ENCODE data around the gene NSA2. TPM values are rescaled to one million over a fixed set of nuclear protein-coding genes. Genes with fewer than 3 reads are reported as not detected.
A peak's percentile ranks its signal among the peaks of the same experiment; 100 is the strongest.

Gene NSA2
- total RNA-seq, 1 experiment from 2014 or later, result 108 TPM

DNA sequence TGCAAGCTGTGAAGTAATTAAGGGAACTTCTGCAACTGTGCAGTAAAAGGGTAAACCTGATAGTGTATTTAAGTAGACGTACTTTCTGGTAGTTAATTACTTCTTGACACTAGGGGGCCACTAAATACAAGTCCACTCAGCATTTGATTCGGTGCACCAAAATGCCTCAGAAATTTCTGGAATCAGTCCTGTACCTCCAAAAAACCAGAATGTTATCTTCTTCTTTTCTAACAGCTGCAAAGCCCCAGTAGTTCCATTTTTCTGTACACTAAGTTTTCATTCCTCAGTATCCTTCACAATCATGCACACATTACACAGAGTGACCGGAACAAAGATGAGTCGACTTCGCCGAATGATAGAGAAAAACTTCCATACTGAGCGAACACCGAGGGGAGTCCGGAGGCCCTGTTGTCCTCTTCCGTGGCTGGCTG, 616 bp upstream of the NSA2 start:
- TF ChIP-seq CTCF (IDR thresholded peaks at IDR 0.05 in 2 of 3, conservative IDR thresholded peaks at IDR 0.05 in 1 of 3; ENCODE audit: borderline replicate concordance in 1 of 3, insufficient read depth in 1 of 3, low read depth in 2 of 3, low read length in 2 of 3) (peak; percentile 30 to 69 (median 42); a peak in 5 of 6 replicates), RAD21 (IDR thresholded peaks at IDR 0.05; ENCODE audit: low read depth) (peak; percentile 44; the same call in 1 of the 2 replicates), CEBPB (IDR thresholded peaks at IDR 0.05; ENCODE audit: low read depth) (no peak)
- H3K27ac ChIP-seq (ENCODE audit: low read depth, low read length), result peak overlapping the region; percentile 70
- ChIA-PET POLR2A (interaction anchor here (1.2 kb wide), 1 partner anchor 33 kb away, joined by 3 read pairs; no protein-coding TSS in a partner anchor), RAD21 (ENCODE audit: low non-redundant PET in 1 of 2, low total read pairs in 2 of 2, uncharacterized antibody in 2 of 2, unreplicated experiment in 2 of 2) (no interaction called here), CTCF (interaction anchor here (0.5 to 0.9 kb wide), 3 partner anchors 13 to 51 kb away, joined by 3 read pairs; no protein-coding TSS in a partner anchor)
- no peaks in the 10 kb centered on the region for H3K9me3 ChIP-seq (ENCODE audit: control insufficient read depth in 1 of 2, insufficient read depth in 1 of 2, low read depth in 1 of 2, low read length in 2 of 2)
- H3K79me2 ChIP-seq (ENCODE audit: insufficient read depth, low read length), result peaks cover 75% of the 10 kb centered on the region
- H3K4me1 ChIP-seq (ENCODE audit: control insufficient read depth in 1 of 2, insufficient read depth in 2 of 2, low read length in 2 of 2), result peaks cover 24 to 44% of the 10 kb centered on the region in 2 experiments; a peak in 3 of 4 replicates
- H3K4me2 ChIP-seq (ENCODE audit: low read length), result peak overlapping the region; percentile 81
- H2AFZ ChIP-seq (ENCODE audit: low read depth, low read length, poor library complexity, severe bottlenecking), result peak overlapping the region; percentile 91
- TSS peak; percentile 69 for BruUV-seq (replicated peaks)
- H3K36me3 ChIP-seq (ENCODE audit: control insufficient read depth in 1 of 2, insufficient read depth in 2 of 2, low read length in 2 of 2), result peaks cover 11 to 19% of the 10 kb centered on the region in 2 experiments; a peak in 3 of 4 replicates
- peak overlapping the region; percentile 82 for H3K9ac ChIP-seq (ENCODE audit: low read length)
- DNase-seq (ENCODE audit: low read depth, low spot score), result peak; percentile 41
- no peaks in the 10 kb centered on the region for H3K27me3 ChIP-seq (ENCODE audit: insufficient read depth, low read length)
- intact Hi-C loops (cut with micrococcal nuclease), result loop anchor here (1.0 kb wide), 1 partner anchor 137 kb away; no protein-coding TSS in a partner anchor
- peak; percentile 60 for ATAC-seq
- H3K9me2 ChIP-seq (ENCODE audit: insufficient read depth), result no peaks in the 10 kb centered on the region
- H4K20me1 ChIP-seq (ENCODE audit: insufficient read depth), result no peaks in the 10 kb centered on the region
- H3K4me3 ChIP-seq (replicated peaks in 1 of 2; ENCODE audit: low read depth in 1 of 2, low read length in 2 of 2), result peak overlapping the region; percentile 86 to 99

GRCh38 chr5:74767579-74767913, 497 bp downstream of the NSA2 start:
- Histone ChIP-seq H3K9ac (ENCODE audit: low read length) (peak overlapping the region; percentile 82), H3K4me3 (replicated peaks in 1 of 2; ENCODE audit: low read depth in 1 of 2, low read length in 2 of 2) (peak overlapping the region; percentile 86 to 99), H4K20me1 (ENCODE audit: insufficient read depth) (no peaks in the 10 kb centered on the region), H3K4me2 (ENCODE audit: low read length) (peak overlapping the region; percentile 81), H3K36me3 (ENCODE audit: control insufficient read depth in 1 of 2, insufficient read depth in 2 of 2, low read length in 2 of 2) (peaks cover 11 to 22% of the 10 kb centered on the region in 2 experiments; a peak in 3 of 4 replicates), H3K79me2 (ENCODE audit: insufficient read depth, low read length) (peaks cover 71% of the 10 kb centered on the region), H3K4me1 (ENCODE audit: control insufficient read depth in 1 of 2, insufficient read depth in 2 of 2, low read length in 2 of 2) (peaks cover 21 to 33% of the 10 kb centered on the region in 2 experiments; a peak in 3 of 4 replicates), H3K27ac (ENCODE audit: low read depth, low read length) (peak overlapping the region; percentile 70), H3K9me2 (ENCODE audit: insufficient read depth) (no peaks in the 10 kb centered on the region), H3K27me3 (ENCODE audit: insufficient read depth, low read length) (no peaks in the 10 kb centered on the region), H3K9me3 (ENCODE audit: control insufficient read depth in 1 of 2, insufficient read depth in 1 of 2, low read depth in 1 of 2, low read length in 2 of 2) (no peaks in the 10 kb centered on the region), H2AFZ (ENCODE audit: low read depth, low read length, poor library complexity, severe bottlenecking) (no peak overlapping the region)
- intact Hi-C loops (cut with micrococcal nuclease), result no loop called here
- POLR2A ChIA-PET, result interaction anchor here (1.2 kb wide), 1 partner anchor 32 kb away, joined by 3 read pairs; no protein-coding TSS in a partner anchor
- TSS peak; percentile 76 for BruUV-seq (replicated peaks)
- peak; percentile 28 for DNase-seq (ENCODE audit: low read depth, low spot score)
- CTCF ChIA-PET, result no interaction called here
- peak; percentile 52 for ATAC-seq
- TF ChIP-seq YY1 (IDR thresholded peaks at IDR 0.05; ENCODE audit: extremely low read depth, insufficient replicate concordance, low read depth, low read length), result peak; percentile 20
- no peak for TF ChIP-seq ZNF274 (IDR thresholded peaks at IDR 0.05; ENCODE audit: low read depth, low read length)
- RAD21 ChIA-PET (ENCODE audit: low non-redundant PET in 1 of 2, low total read pairs in 2 of 2, uncharacterized antibody in 2 of 2, unreplicated experiment in 2 of 2), result no interaction called here

All from HCT116 (cell line).